ENCODE measurements around the gene SHISAL2A.

Gene SHISAL2A

GRCh38 chr1:52640697-52641096 lies 7.7 kb downstream of the SHISAL2A start:
- no peak overlapping the region for H3K9ac ChIP-seq (ENCODE audit: low read length)
- H3K36me3 ChIP-seq (ENCODE audit: control insufficient read depth, insufficient read depth, low read length, severe bottlenecking), result no peaks in the 10 kb centered on the region
- H3K4me1 ChIP-seq (ENCODE audit: control insufficient read depth, insufficient read depth, low read length), result no peaks in the 10 kb centered on the region
- no peaks in the 10 kb centered on the region for H3K9me3 ChIP-seq (ENCODE audit: control insufficient read depth, low read length)
- H3K27me3 ChIP-seq (replicated peaks; ENCODE audit: control insufficient read depth, insufficient read depth, low read length), result peaks cover 20% of the 10 kb centered on the region
- no peak for DNase-seq (ENCODE audit: low read depth)
- H3K4me3 ChIP-seq (ENCODE audit: low read length), result no peak overlapping the region

- DNase-seq (ENCODE audit: low read depth), result no peak
- H3K4me3 ChIP-seq (ENCODE audit: low read length), result no peak overlapping the region
- no peak overlapping the region for H3K9ac ChIP-seq (ENCODE audit: low read length)
Measured at GRCh38 chr1:52641307-52641706, 8.3 kb downstream of the SHISAL2A start.

GRCh38 chr1:52645261-52645660 lies 12.3 kb downstream of the SHISAL2A start:
- Histone ChIP-seq H3K4me1 (ENCODE audit: control insufficient read depth, insufficient read depth, low read length) (no peaks in the 10 kb centered on the region), H3K4me3 (ENCODE audit: low read length) (no peak overlapping the region)
- DNase-seq (ENCODE audit: low read depth), result no peak

More at GRCh38 chr1:52641307-52641706, 8.3 kb downstream of the SHISAL2A start:
- H3K4me1 ChIP-seq (ENCODE audit: control insufficient read depth, insufficient read depth, low read length), result no peaks in the 10 kb centered on the region
- peaks cover 20% of the 10 kb centered on the region for H3K27me3 ChIP-seq (replicated peaks; ENCODE audit: control insufficient read depth, insufficient read depth, low read length)
- H3K36me3 ChIP-seq (ENCODE audit: control insufficient read depth, insufficient read depth, low read length, severe bottlenecking), result no peaks in the 10 kb centered on the region
- H3K9me3 ChIP-seq (ENCODE audit: control insufficient read depth, low read length), result no peaks in the 10 kb centered on the region

GRCh38 chr1:52651904-52652303 lies 18.9 kb downstream of the SHISAL2A start:
- H3K27me3 ChIP-seq (replicated peaks; ENCODE audit: control insufficient read depth, insufficient read depth, low read length), result no peaks in the 10 kb centered on the region
- no peaks in the 10 kb centered on the region for H3K4me1 ChIP-seq (ENCODE audit: control insufficient read depth, insufficient read depth, low read length)
- H3K4me3 ChIP-seq (ENCODE audit: low read length), result no peak overlapping the region
- H3K36me3 ChIP-seq (ENCODE audit: control insufficient read depth, insufficient read depth, low read length, severe bottlenecking), result no peaks in the 10 kb centered on the region
- no peak overlapping the region for H3K9ac ChIP-seq (ENCODE audit: low read length)
- no peaks in the 10 kb centered on the region for H3K9me3 ChIP-seq (ENCODE audit: control insufficient read depth, low read length)
- DNase-seq (ENCODE audit: low read depth), result no peak

More at GRCh38 chr1:52645261-52645660, 12.3 kb downstream of the SHISAL2A start:
- Histone ChIP-seq H3K27me3 (replicated peaks; ENCODE audit: control insufficient read depth, insufficient read depth, low read length) (no peaks in the 10 kb centered on the region), H3K9me3 (ENCODE audit: control insufficient read depth, low read length) (no peaks in the 10 kb centered on the region), H3K9ac (ENCODE audit: low read length) (no peak overlapping the region), H3K36me3 (ENCODE audit: control insufficient read depth, insufficient read depth, low read length, severe bottlenecking) (no peaks in the 10 kb centered on the region)

GRCh38 chr1:52653207-52653849 lies 20.4 kb downstream of the SHISAL2A start:
- no peak overlapping the region for H3K4me3 ChIP-seq (ENCODE audit: low read length)
- no peaks in the 10 kb centered on the region for H3K27me3 ChIP-seq (replicated peaks; ENCODE audit: control insufficient read depth, insufficient read depth, low read length)
- DNase-seq (ENCODE audit: low read depth), result no peak
- no peaks in the 10 kb centered on the region for H3K36me3 ChIP-seq (ENCODE audit: control insufficient read depth, insufficient read depth, low read length, severe bottlenecking)
- H3K9me3 ChIP-seq (ENCODE audit: control insufficient read depth, low read length), result no peaks in the 10 kb centered on the region
- H3K9ac ChIP-seq (ENCODE audit: low read length), result no peak overlapping the region
- H3K4me1 ChIP-seq (ENCODE audit: control insufficient read depth, insufficient read depth, low read length), result no peaks in the 10 kb centered on the region

GRCh38 chr1:52654063-52654462 lies 21.1 kb downstream of the SHISAL2A start:
- Histone ChIP-seq H3K4me3 (ENCODE audit: low read length) (no peak overlapping the region), H3K4me1 (ENCODE audit: control insufficient read depth, insufficient read depth, low read length) (peaks cover 2% of the 10 kb centered on the region), H3K9me3 (ENCODE audit: control insufficient read depth, low read length) (no peaks in the 10 kb centered on the region), H3K9ac (ENCODE audit: low read length) (no peak overlapping the region), H3K27me3 (replicated peaks; ENCODE audit: control insufficient read depth, insufficient read depth, low read length) (no peaks in the 10 kb centered on the region), H3K36me3 (ENCODE audit: control insufficient read depth, insufficient read depth, low read length, severe bottlenecking) (no peaks in the 10 kb centered on the region)
- no peak for DNase-seq (ENCODE audit: low read depth)

- H3K9ac ChIP-seq (ENCODE audit: low read length), result no peak overlapping the region
- H3K4me1 ChIP-seq (ENCODE audit: control insufficient read depth, insufficient read depth, low read length), result peaks cover 5% of the 10 kb centered on the region
- H3K27me3 ChIP-seq (replicated peaks; ENCODE audit: control insufficient read depth, insufficient read depth, low read length), result no peaks in the 10 kb centered on the region
Measured at GRCh38 chr1:52657702-52658101, 24.7 kb downstream of the SHISAL2A start.

GRCh38 chr1:52658795-52659194 lies 25.8 kb downstream of the SHISAL2A start:
- peaks cover 15% of the 10 kb centered on the region for H3K4me1 ChIP-seq (ENCODE audit: control insufficient read depth, insufficient read depth, low read length)
- no peaks in the 10 kb centered on the region for H3K27me3 ChIP-seq (replicated peaks; ENCODE audit: control insufficient read depth, insufficient read depth, low read length)
- no peaks in the 10 kb centered on the region for H3K36me3 ChIP-seq (ENCODE audit: control insufficient read depth, insufficient read depth, low read length, severe bottlenecking)
- H3K9me3 ChIP-seq (ENCODE audit: control insufficient read depth, low read length), result no peaks in the 10 kb centered on the region
- H3K9ac ChIP-seq (ENCODE audit: low read length), result no peak overlapping the region
- no peak overlapping the region for H3K4me3 ChIP-seq (ENCODE audit: low read length)
- DNase-seq (ENCODE audit: low read depth), result no peak

More at GRCh38 chr1:52657702-52658101, 24.7 kb downstream of the SHISAL2A start:
- H3K4me3 ChIP-seq (ENCODE audit: low read length), result no peak overlapping the region
- no peaks in the 10 kb centered on the region for H3K9me3 ChIP-seq (ENCODE audit: control insufficient read depth, low read length)
- no peaks in the 10 kb centered on the region for H3K36me3 ChIP-seq (ENCODE audit: control insufficient read depth, insufficient read depth, low read length, severe bottlenecking)
- no peak for DNase-seq (ENCODE audit: low read depth)

GRCh38 chr1:52659356-52659755 lies 26.4 kb downstream of the SHISAL2A start:
- Histone ChIP-seq H3K36me3 (ENCODE audit: control insufficient read depth, insufficient read depth, low read length, severe bottlenecking) (no peaks in the 10 kb centered on the region), H3K27me3 (replicated peaks; ENCODE audit: control insufficient read depth, insufficient read depth, low read length) (no peaks in the 10 kb centered on the region), H3K4me1 (ENCODE audit: control insufficient read depth, insufficient read depth, low read length) (peaks cover 16% of the 10 kb centered on the region), H3K9ac (ENCODE audit: low read length) (no peak overlapping the region), H3K9me3 (ENCODE audit: control insufficient read depth, low read length) (no peaks in the 10 kb centered on the region), H3K4me3 (ENCODE audit: low read length) (no peak overlapping the region)
- DNase-seq (ENCODE audit: low read depth), result no peak

GRCh38 chr1:52659851-52660596 lies 27.1 kb downstream of the SHISAL2A start:
- no peak overlapping the region for H3K4me3 ChIP-seq (ENCODE audit: low read length)
- H3K4me1 ChIP-seq (ENCODE audit: control insufficient read depth, insufficient read depth, low read length), result peaks cover 18% of the 10 kb centered on the region
- H3K27me3 ChIP-seq (replicated peaks; ENCODE audit: control insufficient read depth, insufficient read depth, low read length), result no peaks in the 10 kb centered on the region
- no peaks in the 10 kb centered on the region for H3K36me3 ChIP-seq (ENCODE audit: control insufficient read depth, insufficient read depth, low read length, severe bottlenecking)
- no peak overlapping the region for H3K9ac ChIP-seq (ENCODE audit: low read length)
- H3K9me3 ChIP-seq (ENCODE audit: control insufficient read depth, low read length), result no peaks in the 10 kb centered on the region
- no peak for DNase-seq (ENCODE audit: low read depth)

GRCh38 chr1:52660807-52661206 lies 27.8 kb downstream of the SHISAL2A start:
- Histone ChIP-seq H3K4me1 (ENCODE audit: control insufficient read depth, insufficient read depth, low read length) (peaks cover 26% of the 10 kb centered on the region), H3K36me3 (ENCODE audit: control insufficient read depth, insufficient read depth, low read length, severe bottlenecking) (no peaks in the 10 kb centered on the region), H3K9ac (ENCODE audit: low read length) (no peak overlapping the region), H3K4me3 (ENCODE audit: low read length) (no peak overlapping the region), H3K27me3 (replicated peaks; ENCODE audit: control insufficient read depth, insufficient read depth, low read length) (no peaks in the 10 kb centered on the region), H3K9me3 (ENCODE audit: control insufficient read depth, low read length) (no peaks in the 10 kb centered on the region)
- DNase-seq (ENCODE audit: low read depth), result no peak

Measured in adipocyte (in vitro differentiated cells).